ENCODE results near the gene MTCH1.

DNA sequence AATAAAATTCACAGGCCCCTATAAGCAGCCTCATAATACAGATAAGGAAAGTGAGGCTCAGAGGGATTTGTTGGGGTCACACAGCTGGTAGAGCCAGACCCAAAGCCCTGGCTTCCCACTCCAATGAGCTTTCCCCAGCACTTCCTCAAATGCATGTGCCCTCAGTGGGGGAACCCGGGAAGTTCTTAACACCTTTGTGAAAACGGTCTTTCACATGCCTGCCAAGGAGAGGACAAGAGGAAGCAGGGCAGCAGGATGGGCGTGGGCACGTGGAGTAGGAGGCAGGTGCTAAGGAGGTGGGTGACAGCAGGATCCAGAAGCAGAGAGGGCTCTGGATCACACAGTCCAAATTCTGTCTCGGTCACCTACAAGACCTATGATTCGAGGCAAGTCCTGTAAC, 30.9 kb downstream of the MTCH1 start:
- TF ChIP-seq POLR2AphosphoS5 (IDR thresholded peaks at IDR 0.05; ENCODE audit: low read depth) (no peak), EZH2phosphoT487 (IDR thresholded peaks at IDR 0.05; ENCODE audit: unreplicated experiment) (no peak), EZH2 (IDR thresholded peaks at IDR 0.05; ENCODE audit: low read depth, unreplicated experiment) (no peak), NANOG (IDR thresholded peaks at IDR 0.05; ENCODE audit: borderline replicate concordance) (no peak), JUNB (IDR thresholded peaks at IDR 0.05; ENCODE audit: unreplicated experiment) (no peak), ZNF331 (CRISPR knock-in tag; IDR thresholded peaks at IDR 0.05; ENCODE audit: low read depth) (no peak)
- TF ChIP-seq, protein P1, sequence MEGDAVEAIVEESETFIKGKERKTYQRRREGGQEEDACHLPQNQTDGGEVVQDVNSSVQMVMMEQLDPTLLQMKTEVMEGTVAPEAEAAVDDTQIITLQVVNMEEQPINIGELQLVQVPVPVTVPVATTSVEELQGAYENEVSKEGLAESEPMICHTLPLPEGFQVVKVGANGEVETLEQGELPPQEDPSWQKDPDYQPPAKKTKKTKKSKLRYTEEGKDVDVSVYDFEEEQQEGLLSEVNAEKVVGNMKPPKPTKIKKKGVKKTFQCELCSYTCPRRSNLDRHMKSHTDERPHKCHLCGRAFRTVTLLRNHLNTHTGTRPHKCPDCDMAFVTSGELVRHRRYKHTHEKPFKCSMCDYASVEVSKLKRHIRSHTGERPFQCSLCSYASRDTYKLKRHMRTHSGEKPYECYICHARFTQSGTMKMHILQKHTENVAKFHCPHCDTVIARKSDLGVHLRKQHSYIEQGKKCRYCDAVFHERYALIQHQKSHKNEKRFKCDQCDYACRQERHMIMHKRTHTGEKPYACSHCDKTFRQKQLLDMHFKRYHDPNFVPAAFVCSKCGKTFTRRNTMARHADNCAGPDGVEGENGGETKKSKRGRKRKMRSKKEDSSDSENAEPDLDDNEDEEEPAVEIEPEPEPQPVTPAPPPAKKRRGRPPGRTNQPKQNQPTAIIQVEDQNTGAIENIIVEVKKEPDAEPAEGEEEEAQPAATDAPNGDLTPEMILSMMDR (conservative IDR thresholded peaks at IDR 0.05; ENCODE audit: low read depth in 2 of 2) = no peak
- TF ChIP-seq, protein P2, sequence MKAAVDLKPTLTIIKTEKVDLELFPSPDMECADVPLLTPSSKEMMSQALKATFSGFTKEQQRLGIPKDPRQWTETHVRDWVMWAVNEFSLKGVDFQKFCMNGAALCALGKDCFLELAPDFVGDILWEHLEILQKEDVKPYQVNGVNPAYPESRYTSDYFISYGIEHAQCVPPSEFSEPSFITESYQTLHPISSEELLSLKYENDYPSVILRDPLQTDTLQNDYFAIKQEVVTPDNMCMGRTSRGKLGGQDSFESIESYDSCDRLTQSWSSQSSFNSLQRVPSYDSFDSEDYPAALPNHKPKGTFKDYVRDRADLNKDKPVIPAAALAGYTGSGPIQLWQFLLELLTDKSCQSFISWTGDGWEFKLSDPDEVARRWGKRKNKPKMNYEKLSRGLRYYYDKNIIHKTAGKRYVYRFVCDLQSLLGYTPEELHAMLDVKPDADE (IDR thresholded peaks at IDR 0.05) = no peak
